GM12892 (cell line): ENCODE data around the gene BNIP3.

Experiments
- POLR2A ChIP-seq: IDR thresholded peaks from 2 replicates; pipeline ENCODE4 v1.6.1; 2011; ENCODE audit warnings: low read depth, low read length, control low read depth
- POLR2AphosphoS5 ChIP-seq: IDR thresholded peaks from 2 replicates; pipeline ENCODE4 v1.6.1; 2011; ENCODE audit warnings: low read depth, low read length, control low read depth
- TAF1 ChIP-seq: IDR thresholded peaks from 2 replicates; pipeline ENCODE4 v1.6.1; 2011; ENCODE audit warnings: low read depth, mild to moderate bottlenecking, control low read depth, low read length, borderline replicate concordance

DNA sequence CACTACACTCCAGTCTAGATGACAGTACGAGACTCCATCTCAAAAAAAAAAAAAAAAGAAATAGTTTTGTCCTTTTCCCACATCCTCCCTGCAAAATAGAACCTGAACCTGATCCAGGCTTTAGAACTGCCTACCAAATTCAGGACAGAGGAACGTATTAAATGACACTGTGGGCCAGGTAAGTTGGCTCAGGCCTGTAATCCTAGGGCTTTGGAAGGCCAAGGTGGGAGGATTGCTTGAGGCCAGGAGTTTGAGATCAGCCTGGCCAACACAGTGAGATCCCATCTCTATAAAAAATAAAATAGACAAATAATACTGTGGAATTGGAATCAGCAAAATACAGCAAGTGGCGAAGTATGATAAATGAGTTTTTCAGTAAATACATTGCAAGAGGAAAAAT, 10.0 kb upstream of the BNIP3 start:
- no peak for TF ChIP-seq POLR2A
- no peak for TF ChIP-seq TAF1
- TF ChIP-seq POLR2AphosphoS5, result no peak
